HCT116 (cell line): Measurements from ENCODE around the gene RANBP17.

ENCODE experiments used
- CTCF ChIP-seq, 3 experiments: fragments of 200-600 bp in 1 of 3; sonication (generic) in 1 of 3; IDR thresholded peaks in 2 of 3; conservative IDR thresholded peaks in 1 of 3; 2 replicates each; pipeline ENCODE4 v1.5.1; 2012 to 2017; ENCODE audit warnings: low read depth in 2 of 3, low read length in 2 of 3, antibody characterized with exemption in 1 of 3, borderline replicate concordance in 1 of 3, control low read depth in 1 of 3, mild to moderate bottlenecking in 1 of 3, mixed read lengths in 1 of 3, mixed run types in 1 of 3, moderate library complexity in 1 of 3; ENCODE audit not compliant: insufficient read depth in 1 of 3
- POLR2A ChIP-seq: IDR thresholded peaks from 2 replicates; pipeline ENCODE4 v1.7.0; 2011; ENCODE audit warnings: borderline replicate concordance; ENCODE audit not compliant: insufficient read depth, insufficient read length; ENCODE audit errors: extremely low read depth
- SP1 ChIP-seq: IDR thresholded peaks from 2 replicates; pipeline ENCODE4 v1.6.1; 2012; ENCODE audit warnings: low read depth

- no peak for TF ChIP-seq SP1
- TF ChIP-seq POLR2A, result no peak
- no peak for TF ChIP-seq CTCF (IDR thresholded peaks at IDR 0.05 in 2 of 3, conservative IDR thresholded peaks at IDR 0.05 in 1 of 3; ENCODE audit: borderline replicate concordance in 1 of 3, insufficient read depth in 1 of 3, low read depth in 2 of 3, low read length in 2 of 3)
Observed at GRCh38 chr5:171221916-171222315, 360.1 kb downstream of the RANBP17 start.
